Ovary (tissue), 9 donors: ENCODE data around the gene CWF19L2. TPM values are rescaled to one million over a fixed set of nuclear protein-coding genes. Genes with fewer than 3 reads are reported as not detected.

Source experiments
- DNase-seq, 5 donors: peaks; one replicate each; pipeline ENCODE4 v3.0.0-alpha.2; 2019 to 2020
- H3K27ac ChIP-seq, 2 donors: fragments of 200-600 bp; one replicate each; pipeline versions ENCODE4 v1.5.1 to v1.8.0; 2019 to 2022
- H3K27me3 ChIP-seq: fragments of 200-600 bp; one replicate; pipeline ENCODE4 v1.8.0; 2022
- H3K36me3 ChIP-seq: fragments of 200-600 bp; sonication (generic); one replicate; pipeline ENCODE4 v1.5.1; 2019
- H3K4me1 ChIP-seq: one replicate; pipeline ENCODE4 v1.8.1; 2013; ENCODE audit warnings: mild to moderate bottlenecking, moderate library complexity; ENCODE audit not compliant: insufficient read depth
- H3K4me3 ChIP-seq: fragments of 200-600 bp; sonication (generic); one replicate; pipeline ENCODE4 v1.5.1; 2017
- H3K9me3 ChIP-seq, 2 donors: fragments of 200-600 bp in 1 of 2; sonication (generic) in 1 of 2; one replicate each; pipeline versions ENCODE4 v1.5.1 to v1.8.1; 2013 to 2019; ENCODE audit warnings: mild to moderate bottlenecking in 1 of 2, moderate library complexity in 1 of 2
- CTCF ChIP-seq, 3 donors: fragments of 450-650 bp in 2 of 3; fragments of 200-600 bp in 1 of 3; IDR thresholded peaks; one replicate each; pipeline versions ENCODE4 v1.5.1 to v1.8.0; 2016 to 2022; ENCODE audit warnings: antibody characterized with exemption in 3 of 3, mild to moderate bottlenecking in 1 of 3
- EP300 ChIP-seq: sonication (generic); formaldehyde crosslinking; IDR thresholded peaks from one replicate; pipeline ENCODE4 v1.6.1; 2017; ENCODE audit warnings: antibody characterized with exemption
- POLR2A ChIP-seq: fragments of 450-650 bp; IDR thresholded peaks from one replicate; pipeline ENCODE4 v1.6.1; 2017; ENCODE audit warnings: antibody characterized with exemption, mild to moderate bottlenecking, moderate library complexity
- WGBS, 3 donors: extraction: QIAGEN DNeasy Blood & Tissue Kit in 1 of 3; methylation state at CpG; one replicate each; pipeline versions ENCODE4 v1.1.5 to v1.1.7; 2013 to 2017; 5-methylcytosine and 5-hydroxymethylcytosine counted together
- intact Hi-C, 4 donors: fragments of 100-400 bp; cut with DNase I; formaldehyde crosslinking; loops; one replicate each; pipeline versions ENCODE4 v1.11.0 to v1.15.1; 2022 to 2023
- polyA plus RNA-seq, 2 donors: library from polyadenylated mRNA; stranded (reverse); fragments of 200-250 nt in 1 of 2; fragments of 350-450 nt in 1 of 2; fragmentation: Illumina TruSeq in 1 of 2; extraction: RNeasy Lipid Tissue Mini Kit (QIAGEN cat#74804) in 1 of 2; gene quantifications; one replicate each; pipeline ENCODE4 v1.2.3, GENCODE V29; 2013 to 2014
- total RNA-seq, 7 donors: library from RNA; depleted of rRNA in 2 of 7; stranded (reverse); fragments of >200 nt in 2 of 7; fragmentation: NEBNext Ultra II Directional in 3 of 7; extraction: Animal tissue kit (Norgen Biotek cat#: 25700) in 3 of 7; gene quantifications; one replicate each; pipeline versions ENCODE4 v1.1.0 to v1.2.4, GENCODE V29; 2016 to 2023
- donor health status: DM: no; HTN: no; CAD: no; lungs with moderate emphysema.
- donor health status: DM: no; HTN: no; CAD: no.
- donor health status: Bipolar disorder and iron deficiency.
- donor health status: DM: yes; HTN: yes; CAD: no.
- donor health status: DM: no; HTN: no; CAD: no.
- donor health status: DM: yes; HTN: yes; CAD: no.

The CWF19L2 gene
- total and polyA plus RNA-seq, 9 donors = 13.4 to 26.4 (median 20.7) TPM

DNA sequence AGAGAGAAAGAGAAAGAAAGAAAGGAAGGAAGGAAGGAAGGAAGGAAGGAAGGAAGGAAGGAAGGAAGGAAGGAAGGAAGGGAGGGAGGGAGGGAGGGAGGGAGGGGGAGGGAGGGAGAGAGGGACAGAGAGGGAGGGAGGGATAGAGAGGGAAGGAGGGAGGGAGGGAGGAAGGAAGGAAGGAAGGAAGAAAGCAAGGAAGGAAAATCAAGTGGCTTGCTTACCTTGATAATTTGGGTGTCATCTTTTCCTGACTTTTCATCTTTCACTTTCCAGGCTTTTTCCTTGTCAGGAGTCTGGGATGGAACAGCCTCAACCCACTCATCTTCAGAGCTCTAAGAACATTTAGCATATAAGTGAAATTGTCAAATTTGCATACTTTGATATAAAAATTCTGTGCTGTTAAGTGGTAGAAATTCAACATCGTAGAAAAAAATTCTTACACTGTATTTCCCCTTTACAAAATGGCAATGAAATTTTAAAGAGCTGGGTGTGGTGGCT lies 14.9 kb downstream of the CWF19L2 start:
- intact Hi-C loops = no loop called here
- no peak overlapping the region for H3K27ac ChIP-seq
- no peaks in the 10 kb centered on the region for H3K36me3 ChIP-seq
- WGBS, 3 donors = 94 to 99% (median 95%) methylated on average over 1 of the region's 1 CpG
- H3K4me1 ChIP-seq = no peaks in the 10 kb centered on the region
- DNase-seq = no peak
- no peaks in the 10 kb centered on the region for H3K9me3 ChIP-seq
- H3K4me3 ChIP-seq = no peak overlapping the region
- no peaks in the 10 kb centered on the region for H3K27me3 ChIP-seq
- TF ChIP-seq CTCF (IDR thresholded peaks at IDR 0.05) (no peak), EP300 (no peak), POLR2A (no peak)

DNA sequence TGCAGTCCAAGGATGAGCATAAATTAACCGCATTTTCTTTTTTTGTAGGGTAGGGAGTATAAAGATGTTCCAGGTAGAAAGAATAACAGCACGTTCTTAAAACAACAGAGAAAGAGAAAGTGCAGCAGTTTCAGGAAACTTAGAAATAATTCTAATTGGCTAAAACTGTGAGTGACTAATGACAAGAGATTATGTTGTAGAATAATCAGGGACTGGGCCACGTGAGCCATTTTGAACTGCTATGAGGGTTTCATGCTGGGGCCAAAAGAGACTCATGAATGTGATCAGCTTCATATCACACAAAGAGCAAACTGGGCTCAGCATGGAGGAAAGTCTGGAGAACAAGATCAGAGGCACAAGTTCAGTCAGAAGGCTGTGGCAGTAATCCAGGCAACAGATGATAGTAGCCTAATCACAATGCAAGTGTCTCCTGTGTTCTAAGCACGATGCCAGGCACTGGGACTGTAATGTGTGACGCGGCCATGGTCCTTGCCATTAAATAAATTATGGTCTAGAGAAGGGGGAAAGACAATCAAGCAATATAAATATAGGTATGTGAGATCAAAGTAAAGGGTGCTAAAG lies 17.9 kb downstream of the CWF19L2 start:
- DNase-seq = no peak
- intact Hi-C loops = no loop called here
- TF ChIP-seq POLR2A (no peak), CTCF (IDR thresholded peaks at IDR 0.05) (no peak), EP300 (no peak)
- Histone ChIP-seq H3K27me3 (no peaks in the 10 kb centered on the region), H3K4me3 (no peak overlapping the region), H3K4me1 (no peaks in the 10 kb centered on the region), H3K27ac (no peak overlapping the region), H3K36me3 (no peaks in the 10 kb centered on the region), H3K9me3 (no peaks in the 10 kb centered on the region)
- 81 to 82% (median 81%) methylated on average over 6 of the region's 6 CpGs for WGBS, 3 donors

GRCh38 chr11:107438148-107438547 lies 19.5 kb downstream of the CWF19L2 start:
- 83 to 89% (median 89%) methylated on average over 1 of the region's 1 CpG for WGBS, 3 donors
- TF ChIP-seq CTCF (IDR thresholded peaks at IDR 0.05) = no peak
- TF ChIP-seq EP300 = no peak
- no peak for TF ChIP-seq POLR2A
- no peaks in the 10 kb centered on the region for H3K36me3 ChIP-seq
- H3K4me3 ChIP-seq = no peak overlapping the region
- intact Hi-C loops = no loop called here
- no peak for DNase-seq
- no peaks in the 10 kb centered on the region for H3K9me3 ChIP-seq
- no peaks in the 10 kb centered on the region for H3K4me1 ChIP-seq
- no peak overlapping the region for H3K27ac ChIP-seq
- no peaks in the 10 kb centered on the region for H3K27me3 ChIP-seq

DNA sequence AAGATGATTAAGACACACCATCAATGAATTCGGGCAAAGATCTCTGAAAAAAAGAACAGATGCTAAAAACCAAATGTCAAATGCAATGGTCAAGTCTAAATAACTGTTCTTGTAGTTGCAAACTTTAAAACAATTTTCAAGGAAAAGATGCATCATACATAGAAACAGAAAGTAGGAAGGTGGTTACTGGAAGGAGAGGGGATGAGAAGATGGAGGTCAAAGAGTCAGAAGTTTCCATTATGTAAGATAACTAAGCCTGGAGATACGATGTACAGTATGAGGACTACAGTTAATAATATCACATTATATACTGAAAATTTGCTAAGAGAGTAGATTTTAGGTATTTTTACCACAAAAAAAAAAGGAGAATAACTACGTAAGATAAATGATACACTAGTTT lies 27.1 kb downstream of the CWF19L2 start:
- no peak overlapping the region for H3K27ac ChIP-seq
- DNase-seq = no peak
- H3K9me3 ChIP-seq = no peaks in the 10 kb centered on the region
- 77 to 90% (median 90%) methylated on average over 3 of the region's 3 CpGs for WGBS, 3 donors
- peaks cover 3% of the 10 kb centered on the region for H3K36me3 ChIP-seq
- intact Hi-C loops = no loop called here
- no peak for TF ChIP-seq POLR2A
- TF ChIP-seq CTCF (IDR thresholded peaks at IDR 0.05) = no peak
- no peak for TF ChIP-seq EP300
- no peaks in the 10 kb centered on the region for H3K27me3 ChIP-seq
- no peaks in the 10 kb centered on the region for H3K4me1 ChIP-seq
- H3K4me3 ChIP-seq = no peak overlapping the region
